ENCODE data around the gene GIMAP8. TPM values are rescaled to one million over a fixed set of nuclear protein-coding genes. Genes with fewer than 3 reads are reported as not detected.

The GIMAP8 gene
- total and polyA plus RNA-seq, 2 of the 8 experiments (the other 6 are each of a cell fraction or from before 2014, with no cell fraction given) = not detected

DNA sequence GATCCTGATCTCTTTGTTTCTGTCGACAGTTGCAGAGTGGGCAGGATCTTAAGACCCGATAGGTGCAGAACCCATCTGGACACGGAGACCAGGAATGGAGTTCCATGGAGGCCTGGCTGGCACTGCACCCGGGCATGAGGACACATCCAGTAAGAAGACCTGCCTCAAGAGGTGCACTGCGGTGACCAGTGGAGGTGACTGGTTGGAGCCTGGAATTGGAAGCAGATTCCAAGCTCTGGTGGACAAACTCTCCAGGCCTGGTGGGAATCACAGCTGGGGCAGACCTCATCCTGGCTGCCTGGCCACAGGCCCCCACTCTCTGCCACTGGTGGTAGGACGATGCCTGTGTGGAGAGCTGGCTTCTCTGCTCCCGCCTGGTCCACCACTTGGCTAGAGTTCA is 40.3 kb upstream of the GIMAP8 start:
- no peak overlapping the region for H3K4me2 ChIP-seq (ENCODE audit: insufficient read depth in 1 of 2, low read depth in 2 of 2, low read length in 2 of 2)
- H4K8ac ChIP-seq (ENCODE audit: extremely low read depth, insufficient read depth, low read length) = no peak overlapping the region
- peaks cover 5% of the 10 kb centered on the region for H3K79me1 ChIP-seq (ENCODE audit: low read depth, low read length)
- H3K4me1 ChIP-seq (replicated peaks in 1 of 4; ENCODE audit: control insufficient read depth in 3 of 4, insufficient read depth in 4 of 4, low read length in 3 of 4) = peaks cover 9 to 16% (median 13%) of the 10 kb centered on the region in 4 experiments
- no peak overlapping the region for H2BK12ac ChIP-seq (ENCODE audit: low read depth, low read length)
- H3K9ac ChIP-seq (replicated peaks in 1 of 4; ENCODE audit: extremely low read depth in 1 of 4, low read depth in 3 of 4, low read length in 3 of 4) = no peak overlapping the region
- no peak for TF ChIP-seq KDM4A (IDR thresholded peaks at IDR 0.05; ENCODE audit: low read depth, low read length, severe bottlenecking)
- H3K23ac ChIP-seq (ENCODE audit: insufficient read length) = no peak overlapping the region
- no peaks in the 10 kb centered on the region for H3K27me3 ChIP-seq (replicated peaks in 1 of 4; ENCODE audit: control insufficient read depth in 3 of 4, extremely low read depth in 1 of 4, insufficient read depth in 3 of 4, low read length in 3 of 4)
- no peaks in the 10 kb centered on the region for H3K9me3 ChIP-seq (ENCODE audit: insufficient read depth in 2 of 2, low read depth in 1 of 2, low read length in 1 of 2)
- no peak overlapping the region for H4K91ac ChIP-seq (replicated peaks; ENCODE audit: insufficient read length, low read length)
- no peak overlapping the region for H3K14ac ChIP-seq (ENCODE audit: insufficient read length)
- no peak overlapping the region for H2AK5ac ChIP-seq (ENCODE audit: low read depth, low read length)
- peaks cover 0 to 19% of the 10 kb centered on the region in 2 experiments; a peak in 2 of 4 replicates for H3K79me2 ChIP-seq (ENCODE audit: control insufficient read depth in 1 of 2, insufficient read depth in 2 of 2, low read length in 2 of 2)
- ChIA-PET POLR2A (ENCODE audit: partially characterized antibody) (interaction anchor here (1.4 to 14.9 kb wide), 3 partner anchors 12 to 75 kb away, joined by 4 to 164 read pairs (median 6); no protein-coding TSS in a partner anchor), CTCF (ENCODE audit: partially characterized antibody) (interaction anchor here (1.4 to 2.6 kb wide), 2 partner anchors 17 to 21 kb away, joined by 3 to 7 read pairs; no protein-coding TSS in a partner anchor)
- no peak overlapping the region for H3K18ac ChIP-seq (ENCODE audit: extremely low read depth, low read length)
- H3K4me3 ChIP-seq (ENCODE audit: extremely low read depth in 1 of 4, insufficient read depth in 2 of 4, low read depth in 3 of 4, low read length in 4 of 4) = no peak overlapping the region
- no peak overlapping the region for H3K27ac ChIP-seq (ENCODE audit: low read depth, low read length)
- H2AFZ ChIP-seq (ENCODE audit: low read length) = no peak overlapping the region
- no peak overlapping the region for H2BK5ac ChIP-seq (ENCODE audit: low read depth, low read length)
- FAIRE-seq (no peak), DNase-seq (ENCODE audit: low read depth in 1 of 2, low spot score in 2 of 2) (no peak)
- no peak overlapping the region for H3K4ac ChIP-seq (replicated peaks; ENCODE audit: insufficient read length, low read depth, low read length)
- H4K20me1 ChIP-seq (replicated peaks in 1 of 2; ENCODE audit: control insufficient read depth in 1 of 2, insufficient read depth in 2 of 2, low read length in 2 of 2) = peaks cover 0 to 3% of the 10 kb centered on the region in 2 experiments
- H4K5ac ChIP-seq (ENCODE audit: insufficient read length, low read depth, low read length) = no peak overlapping the region
- H3K36me3 ChIP-seq (ENCODE audit: control insufficient read depth in 2 of 4, insufficient read depth in 4 of 4, low read length in 3 of 4) = peaks cover 7 to 37% (median 15%) of the 10 kb centered on the region in 4 experiments
- no peak overlapping the region for H2BK120ac ChIP-seq (replicated peaks; ENCODE audit: low read depth, low read length)
- no peak overlapping the region for H2BK20ac ChIP-seq (ENCODE audit: low read length)
- 0 out of 2 replicates have a peak overlapping the region, but pooled peaks have one; percentile 16 for H2BK15ac ChIP-seq (ENCODE audit: low read length)
- H3K56ac ChIP-seq (replicated peaks; ENCODE audit: insufficient read length, low read depth, low read length) = no peak overlapping the region
- WGBS, 2 experiments (ENCODE audit: extremely low coverage in 1 of 2, insufficient coverage in 1 of 2, insufficient read length in 1 of 2, insufficient replicate concordance in 2 of 2, low coverage in 1 of 2, low lambda C conversion rate in 2 of 2, missing lambda C conversion rate in 1 of 2) = 93% methylated on average over 7 of the region's 7 CpGs; no CpG with 5 or more reads in 1 of the 2 experiments
- H3K23me2 ChIP-seq (ENCODE audit: low read depth, low read length) = peaks cover 2% of the 10 kb centered on the region; the same call in 1 of the 2 replicates

All from H1 (cell line).